A549 (cell line): ENCODE measurements around the gene TMEM185B. TPM values are rescaled to one million over a fixed set of nuclear protein-coding genes. Genes with fewer than 3 reads are reported as not detected.

ENCODE experiments used
- ATAC-seq, 2 experiments: fragments of 200-7000 bp in 1 of 2; fragments of >200 bp in 1 of 2; cut with Nextera tagmentation in 1 of 2; cut with Tn5 transposase in 1 of 2; 3 replicates each; pipeline versions ENCODE4 v1.8.0 to v1.9.1; 2018 to 2020; ENCODE audit warnings: mild to moderate bottlenecking in 1 of 2, moderate library complexity in 1 of 2
- CTCF ChIA-PET: fragments of 300-600 bp; sonication (Branson Sonifier 250); formaldehyde crosslinking; extraction: SDS; loops from one replicate; lab custom pipeline; 2021; ENCODE audit warnings: antibody characterized with exemption, inconsistent platforms; lab: Yijun Ruan, JAX
- POLR2A ChIA-PET: fragments of 350-600 bp; formaldehyde crosslinking; extraction: SDS; loops from one replicate; lab custom pipeline; 2021; ENCODE audit warnings: antibody characterized with exemption, inconsistent platforms; lab: Yijun Ruan, JAX
- DNase-seq, 2 experiments: peaks; one replicate each; pipeline versions ENCODE4 v3.0.0 to v3.0.0-alpha.2; 2011 to 2016; ENCODE audit warnings: low read depth in 1 of 2, low spot score in 1 of 2
- FAIRE-seq: peaks from 2 replicates; lab custom pipeline; 2011; peaks lifted over from hg19 to GRCh38; lab: Jason Lieb, UNC
- H3K27ac ChIP-seq, 2 experiments: fragments of >200 bp; sonication (Bioruptor Twin); formaldehyde crosslinking; 3 replicates each; pipeline ENCODE4 v1.5.1; 2016 to 2017
- H3K4me1 ChIP-seq: fragments of >200 bp; sonication (Bioruptor Twin); formaldehyde crosslinking; 3 replicates; pipeline ENCODE4 v1.6.1; 2016
- H3K4me2 ChIP-seq: fragments of >200 bp; sonication (Bioruptor Twin); formaldehyde crosslinking; 3 replicates; pipeline ENCODE4 v1.6.1; 2016
- H3K4me3 ChIP-seq: fragments of >200 bp; sonication (Bioruptor Twin); formaldehyde crosslinking; 3 replicates; pipeline ENCODE4 v1.5.1; 2016
- H3K9me3 ChIP-seq: fragments of >200 bp; sonication (Bioruptor Twin); formaldehyde crosslinking; 3 replicates; pipeline ENCODE4 v1.6.1; 2016
- ATOH8 ChIP-seq: fragments of 250-450 bp; sonication (Bioruptor Pico); IDR thresholded peaks from 2 replicates; pipeline ENCODE4 v1.5.0; 2020; ENCODE audit warnings: low read depth, mild to moderate bottlenecking, moderate library complexity
- BHLHE40 ChIP-seq: IDR thresholded peaks from 2 replicates; pipeline ENCODE4 v1.6.1; 2012; ENCODE audit warnings: low read depth, low read length, inconsistent platforms
- CTCF ChIP-seq: fragments of >200 bp; sonication (Bioruptor Twin); formaldehyde crosslinking; IDR thresholded peaks from 3 replicates; pipeline ENCODE4 v1.5.1; 2016
- E2F6 ChIP-seq: IDR thresholded peaks from 2 replicates; pipeline ENCODE4 v1.6.1; 2012; ENCODE audit warnings: low read depth, borderline replicate concordance
- EP300 ChIP-seq, 2 experiments: fragments of >200 bp; sonication (Bioruptor Twin); formaldehyde crosslinking; IDR thresholded peaks; 2 replicates in 1 of 2; 3 replicates in 1 of 2; pipeline ENCODE4 v1.6.1; 2016 to 2017
- ESRRA ChIP-seq: fragments of 150-350 bp; IDR thresholded peaks from 2 replicates; pipeline ENCODE4 v1.6.1; 2014; ENCODE audit warnings: mild to moderate bottlenecking, low read length, borderline replicate concordance
- FOSB ChIP-seq: fragments of 250-450 bp; sonication (Bioruptor Pico); IDR thresholded peaks from 2 replicates; pipeline ENCODE4 v1.5.0; 2020; ENCODE audit warnings: mild to moderate bottlenecking, moderate library complexity
- HDAC2 ChIP-seq: fragments of 200-600 bp; sonication (generic); IDR thresholded peaks from 2 replicates; pipeline ENCODE4 v1.6.1; 2016
- HOXA7 ChIP-seq: fragments of 250-450 bp; sonication (Bioruptor Pico); IDR thresholded peaks from 2 replicates; pipeline ENCODE4 v1.5.0; 2020; ENCODE audit warnings: mild to moderate bottlenecking, moderate library complexity
- HOXB5 ChIP-seq: fragments of 250-450 bp; sonication (Bioruptor Pico); IDR thresholded peaks from 2 replicates; pipeline ENCODE4 v1.5.0; 2020; ENCODE audit warnings: mild to moderate bottlenecking, moderate library complexity
- JUN ChIP-seq, 2 experiments: fragments of >200 bp; sonication (Bioruptor Twin); formaldehyde crosslinking; IDR thresholded peaks; 2 replicates in 1 of 2; 3 replicates in 1 of 2; pipeline ENCODE4 v1.6.1; 2016 to 2017
- JUNB ChIP-seq: fragments of >200 bp; sonication (Bioruptor Twin); formaldehyde crosslinking; IDR thresholded peaks from 2 replicates; pipeline ENCODE4 v1.6.1; 2016
- KDM5A ChIP-seq: fragments of 200-600 bp; sonication (generic); IDR thresholded peaks from 2 replicates; pipeline ENCODE4 v1.6.1; 2016; ENCODE audit warnings: antibody characterized with exemption, mild to moderate bottlenecking
- MAFK ChIP-seq: fragments of 450-650 bp; IDR thresholded peaks from 2 replicates; pipeline ENCODE4 v1.6.1; 2014; ENCODE audit not compliant: partially characterized antibody
- MAX ChIP-seq: IDR thresholded peaks from 2 replicates; pipeline ENCODE4 v1.6.1; 2012
- MYC ChIP-seq: IDR thresholded peaks from 2 replicates; pipeline ENCODE4 v1.6.1; 2012; ENCODE audit warnings: mild to moderate bottlenecking, inconsistent platforms, low read length, improper control_type of control experiment, borderline replicate concordance
- NFE2L2 ChIP-seq: fragments of 150-350 bp; conservative IDR thresholded peaks from 2 replicates; pipeline ENCODE4 v1.6.1; 2014; ENCODE audit warnings: low read length
- NR3C1 ChIP-seq: fragments of >200 bp; sonication (Bioruptor Twin); formaldehyde crosslinking; IDR thresholded peaks from 3 replicates; pipeline ENCODE4 v1.6.1; 2017
- PHF8 ChIP-seq: fragments of 200-600 bp; sonication (generic); IDR thresholded peaks from 2 replicates; pipeline ENCODE4 v1.6.1; 2016; ENCODE audit warnings: low read depth, mild to moderate bottlenecking, antibody characterized with exemption, moderate library complexity, borderline replicate concordance
- POLR2A ChIP-seq: IDR thresholded peaks from 2 replicates; pipeline ENCODE4 v1.6.1; 2012; ENCODE audit warnings: mild to moderate bottlenecking, low read length
- POLR2AphosphoS2 ChIP-seq: conservative IDR thresholded peaks from 2 replicates; pipeline ENCODE4 v1.6.1; 2012; ENCODE audit warnings: low read length, improper control_type of control experiment, inconsistent platforms
- RAD21 ChIP-seq, 2 experiments: fragments of >200 bp in 1 of 2; sonication (Bioruptor Twin) in 1 of 2; formaldehyde crosslinking in 1 of 2; IDR thresholded peaks in 1 of 2; conservative IDR thresholded peaks in 1 of 2; 2 replicates in 1 of 2; 3 replicates in 1 of 2; pipeline ENCODE4 v1.6.1; 2012 to 2018; ENCODE audit warnings: inconsistent platforms in 1 of 2
- RARB ChIP-seq: fragments of 250-450 bp; sonication (Bioruptor Pico); IDR thresholded peaks from 2 replicates; pipeline ENCODE4 v1.8.0; 2021; ENCODE audit warnings: mild to moderate bottlenecking, moderate library complexity
- RFX5 ChIP-seq: fragments of 450-650 bp; IDR thresholded peaks from 2 replicates; pipeline ENCODE4 v1.7.1; 2014; ENCODE audit warnings: antibody characterized with exemption, mild to moderate bottlenecking, moderate library complexity
- RNF2 ChIP-seq: fragments of 200-600 bp; sonication (generic); IDR thresholded peaks from 2 replicates; pipeline ENCODE4 v1.6.1; 2016; ENCODE audit warnings: low read depth, mild to moderate bottlenecking, antibody characterized with exemption, moderate library complexity, borderline replicate concordance
- SMC3 ChIP-seq: fragments of >200 bp; sonication (Bioruptor Twin); formaldehyde crosslinking; IDR thresholded peaks from 3 replicates; pipeline ENCODE4 v1.6.1; 2018; ENCODE audit warnings: inconsistent platforms
- SREBF2 ChIP-seq: fragments of 450-650 bp; IDR thresholded peaks from 2 replicates; pipeline ENCODE4 v1.6.1; 2014; ENCODE audit warnings: mild to moderate bottlenecking, moderate library complexity
- TP53 ChIP-seq: fragments of 250-450 bp; sonication (Bioruptor Pico); IDR thresholded peaks from 2 replicates; pipeline ENCODE4 v1.5.0; 2021; ENCODE audit warnings: mild to moderate bottlenecking, moderate library complexity
- USF2 ChIP-seq: fragments of 450-650 bp; IDR thresholded peaks from 2 replicates; pipeline ENCODE4 v1.6.1; 2014; ENCODE audit warnings: antibody characterized with exemption
- ZC3H11A ChIP-seq: fragments of 450-650 bp; IDR thresholded peaks from 2 replicates; pipeline ENCODE4 v1.6.1; 2014; ENCODE audit warnings: antibody characterized with exemption, mild to moderate bottlenecking
- ZFP36 ChIP-seq: fragments of 450-650 bp; IDR thresholded peaks from 2 replicates; pipeline ENCODE4 v1.6.1; 2014; ENCODE audit warnings: borderline replicate concordance; ENCODE audit not compliant: partially characterized antibody
- ZNF302 ChIP-seq: fragments of 250-450 bp; sonication (Bioruptor Pico); IDR thresholded peaks from 2 replicates; pipeline ENCODE4 v1.9.0; 2021; ENCODE audit warnings: inconsistent platforms, mild to moderate bottlenecking, moderate library complexity
- ZSCAN20 ChIP-seq: fragments of 250-450 bp; sonication (Bioruptor Pico); IDR thresholded peaks from 2 replicates; pipeline ENCODE4 v1.8.0; 2022; ENCODE audit warnings: mild to moderate bottlenecking, moderate library complexity
- WGBS: methylation state at CpG from one replicate; pipeline ENCODE4 v1.1.6; 2017; ENCODE audit errors: missing lambda C conversion rate; 5-methylcytosine and 5-hydroxymethylcytosine counted together
- polyA plus RNA-seq, 4 experiments: library from polyadenylated mRNA; depleted of rRNA in 3 of 4; stranded (reverse); fragments of >200 nt; fragmentation: RNase III in 1 of 4; extraction: RNeasy Plus Mini Kit Qiagen cat#74134 plus additional on column Dnase treatment in 1 of 4; gene quantifications; 2 replicates in 3 of 4; 3 replicates in 1 of 4; pipeline ENCODE4 v1.2.3, GENCODE V29; 2011 to 2017

Gene TMEM185B
- polyA plus RNA-seq, 2 of the 4 experiments (the other 2 are of a cell fraction), result 30.3 to 41.8 TPM

GRCh38 chr2:120220756-120221155 lies 2.4 kb downstream of the TMEM185B start (continued):
- TF ChIP-seq ZSCAN20 (CRISPR knock-in tag), result no peak

- no peak overlapping the region for H3K27ac ChIP-seq
- FAIRE-seq, result no peak
- no peaks in the 10 kb centered on the region for H3K9me3 ChIP-seq
- CTCF ChIA-PET, result interaction anchor here (1.0 to 1.3 kb wide), 3 partner anchors 8 to 110 kb away, joined by 3 to 4 read pairs (median 3); no protein-coding TSS in a partner anchor
- POLR2A ChIA-PET, result interaction anchor here (0.6 to 1.7 kb wide), 3 partner anchors 33 to 419 kb away, joined by 4 to 6 read pairs (median 5); no protein-coding TSS in a partner anchor
- WGBS, result 88% methylated on average over 5 of the region's 5 CpGs
- no peak for ATAC-seq
- peaks cover 22% of the 10 kb centered on the region for H3K4me1 ChIP-seq
- H3K4me3 ChIP-seq, result no peak overlapping the region
- no peak overlapping the region for H3K4me2 ChIP-seq
- TF ChIP-seq FOSB (no peak), KDM5A (no peak), ZNF302 (CRISPR knock-in tag) (no peak), JUN (IDR thresholded peaks at IDR 0.05) (no peak), ZSCAN20 (CRISPR knock-in tag) (no peak), RARB (CRISPR knock-in tag) (no peak)
- no peak for DNase-seq
Measured at GRCh38 chr2:120219766-120220165, 3.4 kb downstream of the TMEM185B start.

- POLR2A ChIA-PET, result interaction anchor here (0.6 to 1.7 kb wide), 3 partner anchors 33 to 419 kb away, joined by 4 to 6 read pairs (median 5); no protein-coding TSS in a partner anchor
- no peak for DNase-seq
Measured at GRCh38 chr2:120219291-120219690, 3.9 kb downstream of the TMEM185B start.

GRCh38 chr2:120218181-120218580 lies 5.0 kb downstream of the TMEM185B start:
- no peak for FAIRE-seq
- POLR2A ChIA-PET, result interaction anchor here (1.0 to 1.7 kb wide), 2 partner anchors 9 to 34 kb away, joined by 3 to 6 read pairs; no protein-coding TSS in a partner anchor
- ATAC-seq, result no peak
- CTCF ChIA-PET, result interaction anchor here (0.6 to 0.8 kb wide), 2 partner anchors 43 to 453 kb away, joined by 3 to 4 read pairs; no protein-coding TSS in a partner anchor
- H3K4me1 ChIP-seq, result peaks cover 14% of the 10 kb centered on the region; the same call in 2 of the 3 replicates
- no peak overlapping the region for H3K27ac ChIP-seq
- 92% methylated on average over 5 of the region's 5 CpGs for WGBS
- DNase-seq, result no peak
- H3K4me3 ChIP-seq, result no peak overlapping the region
- H3K9me3 ChIP-seq, result no peaks in the 10 kb centered on the region
- no peak overlapping the region for H3K4me2 ChIP-seq
- TF ChIP-seq EP300 (IDR thresholded peaks at IDR 0.05) (no peak), RAD21 (conservative IDR thresholded peaks at IDR 0.05 in 1 of 2, IDR thresholded peaks at IDR 0.05 in 1 of 2) (no peak), KDM5A (no peak), ATOH8 (CRISPR knock-in tag) (no peak), ZNF302 (CRISPR knock-in tag) (no peak), ESRRA (no peak), POLR2A (no peak), PHF8 (no peak), ZC3H11A (no peak), SMC3 (no peak), CTCF (no peak), NFE2L2 (no peak), POLR2AphosphoS2 (no peak), SREBF2 (no peak), MAFK (no peak)

More at GRCh38 chr2:120219291-120219690, 3.9 kb downstream of the TMEM185B start:
- Histone ChIP-seq H3K9me3 (no peaks in the 10 kb centered on the region), H3K4me2 (no peak overlapping the region)
- FAIRE-seq, result no peak
- CTCF ChIA-PET, result interaction anchor here (1.0 to 1.3 kb wide), 3 partner anchors 9 to 109 kb away, joined by 3 to 4 read pairs (median 3); no protein-coding TSS in a partner anchor
- ATAC-seq, result no peak
- TF ChIP-seq E2F6 (no peak), ZFP36 (no peak), HDAC2 (no peak), HOXA7 (CRISPR knock-in tag) (no peak), NR3C1 (no peak), USF2 (no peak), BHLHE40 (no peak), HOXB5 (no peak), EP300 (IDR thresholded peaks at IDR 0.05) (no peak), TP53 (CRISPR knock-in tag) (no peak), RFX5 (no peak), SMC3 (no peak), JUNB (no peak), JUN (IDR thresholded peaks at IDR 0.05) (no peak), MAX (no peak), MYC (no peak), RNF2 (no peak)
- TF ChIP-seq, all 56 proteins: peak for 0
- Histone ChIP-seq H3K27ac (no peak overlapping the region), H3K4me1 (peaks cover 19% of the 10 kb centered on the region), H3K4me3 (no peak overlapping the region)
- WGBS, result 96% methylated on average over 5 of the region's 5 CpGs
